ENCODE measurements around the gene SATB1.

SATB1 gene

DNA sequence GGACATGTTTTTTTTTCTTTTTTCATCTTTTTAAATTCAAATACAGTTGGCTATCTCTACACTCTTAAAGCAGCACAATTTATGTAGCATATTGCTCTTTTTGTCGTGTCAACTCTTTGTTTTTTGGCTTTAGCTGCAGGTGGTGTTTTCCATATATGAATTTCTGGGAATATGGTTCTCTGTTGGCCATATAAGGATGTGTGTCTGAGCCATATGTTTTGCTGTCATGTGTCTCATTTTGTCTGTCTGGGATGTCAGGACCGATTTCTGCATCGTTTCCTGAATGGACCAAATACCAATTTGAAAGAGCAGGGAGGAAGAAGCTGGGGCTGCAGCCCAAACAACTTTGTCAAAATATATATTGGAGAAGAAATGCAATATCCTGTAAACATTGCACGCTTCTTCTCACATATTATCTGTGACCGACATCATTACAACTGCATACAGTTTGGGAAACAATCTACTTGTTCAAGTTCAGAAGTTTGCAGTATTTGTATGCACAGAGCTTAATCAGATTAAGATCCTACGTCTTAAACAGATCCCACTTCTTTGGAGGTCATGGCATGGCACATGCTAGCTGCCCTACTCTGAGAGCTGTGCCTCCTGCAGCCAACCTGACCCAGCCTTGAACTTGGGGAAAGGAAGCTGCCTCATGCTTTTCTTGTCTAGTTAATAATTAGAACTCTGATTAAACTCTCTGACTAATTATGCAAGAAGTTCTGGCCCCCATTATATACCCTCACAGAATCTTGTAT, 4.0 kb upstream of the SATB1 start:
- DNase-seq = no peak

DNA sequence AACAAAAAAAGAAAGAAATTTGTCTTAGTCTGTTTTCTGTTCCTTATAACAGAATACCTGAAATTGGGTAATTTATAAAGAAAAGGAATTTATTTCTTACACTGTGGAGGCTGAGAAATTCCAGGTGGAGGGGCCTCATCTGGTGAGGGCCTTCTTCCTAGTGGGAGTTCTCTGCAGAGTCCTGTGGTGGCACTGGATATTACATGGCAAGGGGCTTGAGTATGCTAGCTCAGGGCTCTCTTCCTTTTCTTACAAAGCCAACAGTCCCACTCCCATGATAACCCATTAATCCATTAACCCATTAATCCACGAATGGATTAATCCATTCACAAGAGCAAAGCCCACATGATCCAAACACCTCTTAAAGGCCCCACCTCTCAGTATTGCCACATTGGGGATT, 2.9 kb upstream of the SATB1 start:
- DNase-seq = no peak

DNA sequence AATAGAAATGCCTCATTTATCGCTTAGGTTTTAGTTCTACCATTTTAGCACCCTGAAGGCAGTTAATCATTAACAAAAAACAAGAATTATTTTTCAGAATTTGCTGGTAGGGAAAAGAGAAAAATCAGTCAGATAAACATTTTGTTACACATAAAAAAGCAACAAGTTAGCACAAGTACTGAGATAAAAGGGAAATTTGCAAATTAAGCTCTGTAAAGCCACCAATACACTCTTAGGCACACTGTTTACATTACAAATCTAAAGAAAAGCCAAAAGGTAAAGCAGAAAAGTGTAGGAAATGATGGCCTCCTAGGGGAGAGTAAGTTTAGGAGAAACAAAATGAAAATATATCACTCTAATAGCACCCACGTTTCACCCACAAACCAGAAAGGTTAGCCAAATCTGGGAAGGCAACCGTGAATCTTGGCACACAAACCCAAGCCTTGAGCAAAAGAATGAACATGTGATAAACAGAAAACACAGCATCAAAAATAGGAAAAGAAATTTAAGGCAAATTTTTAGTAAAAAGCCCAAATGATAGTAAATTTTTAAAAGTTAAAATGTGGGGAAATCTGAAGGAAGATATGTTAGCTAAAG, 1.6 kb upstream of the SATB1 start:
- no peak for DNase-seq

DNA sequence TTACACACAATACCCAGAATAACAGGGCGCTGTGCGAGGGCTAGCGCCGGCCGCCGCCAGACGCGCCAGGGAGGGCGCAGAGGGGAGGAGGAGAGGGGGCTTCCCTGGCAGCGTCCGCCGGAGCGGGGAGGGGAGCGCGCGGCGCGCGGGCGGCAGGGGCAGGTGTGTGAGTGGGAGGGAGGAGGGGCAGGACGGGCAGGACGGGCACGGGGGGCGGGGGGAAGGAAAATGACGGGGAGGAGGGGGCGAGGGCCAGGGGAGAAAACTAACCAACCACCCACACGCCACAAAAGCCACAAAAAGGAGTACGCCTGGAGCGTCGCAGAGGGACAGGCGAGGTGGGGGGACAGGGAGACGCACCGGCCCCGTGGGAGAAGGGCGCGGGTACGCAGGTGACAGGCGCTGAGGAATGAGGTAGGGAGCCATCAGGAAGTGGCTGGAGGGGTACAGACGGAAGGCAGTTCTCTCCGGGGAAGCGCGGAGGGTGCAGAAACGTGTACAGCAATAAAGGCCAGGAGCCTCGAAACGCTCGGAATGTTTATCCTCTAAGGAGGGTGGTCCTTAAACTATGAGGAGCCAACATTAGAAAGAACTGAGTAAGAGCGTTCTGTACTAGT, 610 bp upstream of the SATB1 start:
- peak; percentile 49 for DNase-seq

DNA sequence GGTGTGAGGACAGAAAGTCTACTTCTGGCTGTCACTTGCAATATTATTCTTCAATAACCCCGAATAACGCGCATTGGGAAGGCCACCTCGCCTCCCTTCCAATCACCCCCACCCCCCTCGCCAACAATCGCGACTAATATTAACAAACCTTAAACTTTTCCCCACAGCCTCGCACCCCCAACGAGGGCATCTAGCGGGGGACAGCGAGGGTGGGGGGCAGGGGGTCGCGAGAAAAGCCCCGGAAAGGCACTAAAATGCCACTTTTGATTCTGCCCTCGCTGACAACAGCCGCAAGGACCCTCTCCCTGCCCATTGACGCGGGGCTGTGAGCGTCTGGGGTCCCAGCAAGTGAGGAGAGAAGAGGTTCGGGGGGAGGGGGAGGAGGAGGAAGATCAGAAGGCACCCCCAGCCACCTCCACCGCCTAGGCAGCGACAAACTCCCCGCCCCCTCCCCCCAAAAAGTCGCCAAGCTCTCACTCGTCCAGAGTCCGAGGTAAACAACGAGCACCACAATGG, 868 bp downstream of the SATB1 start:
- DNase-seq = no peak

DNA sequence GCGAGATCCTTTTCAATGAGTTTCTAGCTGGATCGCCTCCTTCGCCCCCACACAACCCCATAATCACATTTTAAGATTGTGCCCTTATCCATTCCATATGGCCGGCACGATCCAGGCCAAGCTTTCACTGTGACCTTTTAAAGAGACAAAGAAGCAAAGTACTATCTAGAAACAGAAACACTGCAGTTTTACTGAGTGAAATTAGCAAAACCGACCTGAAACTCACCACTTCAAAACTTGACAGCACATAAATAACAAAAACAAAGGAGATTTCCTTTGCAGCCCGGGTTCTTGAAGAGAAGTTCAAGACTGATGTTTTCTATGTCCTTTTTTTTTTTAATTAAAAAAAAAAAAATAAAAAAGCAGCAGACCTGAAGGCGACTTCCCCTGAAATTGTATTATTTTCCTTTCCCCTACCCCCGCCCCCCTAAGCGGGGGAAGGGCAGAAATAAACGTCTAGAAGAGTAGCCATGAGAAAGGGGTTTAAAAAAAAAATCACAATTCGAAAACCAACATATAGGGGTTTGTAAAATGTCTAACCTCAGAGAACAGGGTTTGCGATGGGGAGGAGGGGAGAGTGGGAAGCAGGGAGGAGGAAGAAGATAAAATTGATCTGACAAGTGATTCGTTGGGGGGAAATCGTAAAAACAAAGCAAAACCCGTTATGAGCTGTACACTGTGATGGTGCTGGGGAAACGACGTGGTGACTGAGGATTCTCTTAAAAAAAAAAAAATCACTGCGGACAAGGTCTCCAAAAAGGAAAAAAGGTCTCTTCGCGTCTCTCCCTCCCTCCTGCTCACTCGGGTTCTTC, 1.5 kb downstream of the SATB1 start:
- DNase-seq = no peak

DNA sequence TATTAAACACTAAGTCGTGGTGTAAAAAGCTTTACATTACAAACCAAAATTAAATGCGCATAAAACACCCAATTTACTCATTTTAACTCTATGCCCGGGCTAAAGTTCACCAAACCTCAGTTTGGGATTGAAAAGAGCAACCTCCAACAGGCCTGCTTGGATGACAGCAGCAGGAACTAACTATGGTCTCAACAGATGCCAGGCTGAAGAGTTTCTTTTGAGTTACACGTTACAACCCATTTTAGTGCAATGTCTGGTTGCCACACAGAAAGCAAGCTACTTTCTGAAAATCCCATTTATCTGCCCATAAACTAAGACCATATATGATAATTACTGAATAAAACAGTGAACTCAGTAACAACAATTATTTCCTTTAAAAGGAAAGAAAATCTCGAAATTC, 2.2 kb downstream of the SATB1 start:
- DNase-seq = no peak

DNA sequence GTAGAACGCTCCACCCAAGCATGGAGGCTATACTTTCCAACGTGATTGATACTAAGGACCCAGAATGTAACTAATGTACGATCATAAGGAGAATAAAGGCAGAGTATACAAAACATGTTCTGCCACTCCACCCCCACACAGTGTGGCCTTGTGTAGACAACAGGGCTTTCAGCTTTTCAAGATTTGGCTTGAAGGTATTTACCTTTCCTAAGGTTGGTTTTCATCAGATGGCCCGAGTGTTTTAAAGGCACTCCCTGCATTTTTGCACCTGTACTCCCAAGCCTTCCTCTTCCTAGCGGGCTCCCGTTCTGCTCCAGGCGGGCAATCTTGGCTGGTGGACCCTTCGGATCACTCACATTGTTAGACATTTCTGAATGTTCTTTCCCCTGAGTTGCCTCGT, 4.6 kb downstream of the SATB1 start:
- no peak for DNase-seq

DNA sequence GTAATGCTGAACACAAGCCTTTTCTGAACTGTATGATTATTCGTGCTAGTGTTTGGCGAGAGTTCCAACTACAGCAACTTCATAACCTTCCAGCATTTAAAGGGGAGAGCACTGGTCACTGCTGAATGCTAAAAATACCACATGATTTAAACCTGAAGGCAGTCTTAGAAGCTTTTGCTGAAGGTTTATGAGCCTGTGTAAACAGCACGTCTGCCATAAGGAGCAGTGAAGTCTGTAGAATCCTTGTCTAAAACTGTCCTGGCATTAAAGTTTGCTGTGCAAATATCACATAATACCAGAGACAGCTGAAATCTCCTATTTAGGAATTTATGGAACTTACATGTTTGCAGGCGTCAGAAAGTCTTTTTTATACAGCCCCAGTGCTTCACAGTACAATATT, 5.9 kb downstream of the SATB1 start:
- no peak for DNase-seq

DNA sequence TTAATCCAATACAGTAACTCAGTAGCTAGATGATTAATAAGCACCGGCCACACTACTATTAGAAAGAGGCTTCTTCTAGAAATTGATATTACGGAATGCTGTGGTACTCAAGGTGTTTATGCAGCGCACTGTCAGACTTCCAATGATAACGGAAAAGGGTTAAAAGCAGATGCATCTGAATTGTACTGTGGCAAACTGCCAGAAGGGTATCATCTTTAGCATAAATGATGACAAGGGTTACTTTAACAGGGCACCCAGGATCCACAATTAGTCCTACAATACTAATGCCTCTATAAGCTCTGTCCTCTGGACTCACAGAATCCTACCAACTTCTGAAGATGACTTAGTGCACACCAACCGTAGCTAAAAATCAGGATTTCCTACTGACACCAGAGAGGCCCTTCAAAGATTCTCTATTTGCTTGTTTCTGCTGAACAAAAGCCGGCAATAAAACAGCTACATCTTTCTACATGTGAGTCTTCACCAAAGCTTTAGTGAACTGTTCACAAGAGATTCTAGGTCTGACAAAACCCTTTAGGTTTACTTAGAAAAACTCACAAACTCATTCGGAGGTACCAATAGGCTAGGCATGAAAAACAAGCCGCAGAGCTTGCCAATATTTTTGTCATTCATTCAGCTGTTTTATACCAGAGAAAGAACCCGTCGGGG, 7.1 kb downstream of the SATB1 start:
- no peak for DNase-seq

DNA sequence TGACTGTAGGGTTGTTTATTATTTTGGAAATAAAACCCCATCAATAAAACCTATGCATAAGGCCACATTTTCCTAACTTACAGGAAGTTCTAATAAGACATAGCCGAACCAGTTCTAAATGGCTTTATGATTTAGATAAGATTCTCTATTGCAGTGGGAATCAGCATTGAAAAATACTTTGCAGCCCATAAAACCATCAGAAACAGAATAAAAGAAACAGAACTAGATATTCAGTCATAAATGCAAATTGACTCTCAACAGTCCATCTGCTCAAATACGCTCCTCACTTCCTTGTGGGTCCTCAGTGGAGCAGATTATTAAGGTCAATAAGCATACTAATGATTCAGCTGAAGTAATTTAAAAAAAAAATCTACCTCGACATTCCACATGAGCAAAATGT, 8.8 kb downstream of the SATB1 start:
- no peak for DNase-seq

DNA sequence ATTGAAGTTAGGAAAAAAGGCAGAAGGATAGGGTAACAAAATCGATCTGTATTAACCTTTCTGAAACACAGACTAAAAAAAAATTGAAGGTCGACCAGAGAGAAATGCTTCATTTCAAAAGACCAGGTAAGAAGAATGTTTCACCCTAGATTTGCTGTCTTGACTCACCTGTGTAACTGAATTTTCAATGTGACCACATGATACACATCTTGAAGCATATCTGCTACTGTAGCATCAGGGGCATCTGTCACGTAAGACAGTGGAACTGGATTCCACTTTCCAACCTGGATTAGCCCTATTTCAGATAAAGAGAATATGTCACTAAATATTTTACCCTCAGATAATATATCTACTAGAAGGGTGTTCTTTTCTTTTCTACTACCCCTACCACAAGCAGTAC, 9.3 kb downstream of the SATB1 start:
- DNase-seq = no peak

DNA sequence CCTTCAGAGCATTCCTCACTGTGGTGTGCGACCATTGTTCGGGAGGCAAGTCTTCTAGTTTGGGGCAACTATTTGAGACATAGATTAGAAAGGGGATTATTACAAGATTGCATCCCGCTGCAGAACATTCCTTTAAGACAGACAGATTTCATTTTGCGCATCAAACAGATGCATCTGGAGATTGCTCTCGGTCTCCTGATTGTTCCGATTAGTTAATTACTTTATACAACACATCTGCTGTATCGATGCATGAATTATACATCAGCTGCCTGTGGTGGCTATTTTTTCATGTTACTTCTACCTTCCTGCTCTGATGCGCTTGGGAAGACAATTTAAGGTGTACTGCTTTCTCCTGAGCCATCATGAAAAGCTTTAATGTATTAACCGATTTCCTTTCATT, 10.0 kb downstream of the SATB1 start:
- DNase-seq = no peak

DNA sequence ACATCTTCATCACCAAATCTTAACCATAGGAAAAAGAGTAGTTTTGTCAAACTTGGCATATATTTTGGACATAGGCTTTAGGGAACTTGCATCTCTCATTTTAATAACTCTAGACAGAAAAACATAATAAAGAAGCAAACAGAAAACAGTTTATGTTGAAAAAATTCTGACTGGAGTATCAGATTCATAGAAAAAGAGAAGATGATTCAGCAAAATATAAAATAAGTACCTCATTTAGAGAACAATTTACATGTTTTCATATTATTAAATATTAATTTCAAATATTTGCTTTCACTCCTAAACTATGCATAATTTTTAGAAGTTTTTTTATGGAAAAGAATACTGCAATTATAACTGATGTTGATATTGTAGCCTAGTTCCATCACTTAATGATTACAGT, 12.5 kb downstream of the SATB1 start:
- no peak for DNase-seq

DNA sequence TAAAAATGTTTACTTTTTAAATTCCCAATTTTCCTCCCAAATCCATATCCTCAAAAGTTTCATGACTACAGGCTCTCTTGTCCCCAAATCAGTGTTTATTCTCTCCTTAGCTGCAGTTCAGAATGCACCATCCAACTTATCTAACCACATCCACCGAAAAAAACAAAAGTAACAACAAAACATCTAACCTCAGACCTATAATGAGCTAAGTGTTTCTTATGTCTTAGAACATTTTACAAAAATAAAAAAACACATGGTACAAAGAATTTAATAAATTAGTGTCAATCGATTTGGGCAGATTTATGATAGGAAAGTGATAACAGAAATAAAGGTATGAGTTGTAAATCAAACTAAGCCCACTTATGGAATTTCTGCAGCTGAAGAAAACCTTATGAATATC, 13.6 kb downstream of the SATB1 start:
- no peak for DNase-seq

DNA sequence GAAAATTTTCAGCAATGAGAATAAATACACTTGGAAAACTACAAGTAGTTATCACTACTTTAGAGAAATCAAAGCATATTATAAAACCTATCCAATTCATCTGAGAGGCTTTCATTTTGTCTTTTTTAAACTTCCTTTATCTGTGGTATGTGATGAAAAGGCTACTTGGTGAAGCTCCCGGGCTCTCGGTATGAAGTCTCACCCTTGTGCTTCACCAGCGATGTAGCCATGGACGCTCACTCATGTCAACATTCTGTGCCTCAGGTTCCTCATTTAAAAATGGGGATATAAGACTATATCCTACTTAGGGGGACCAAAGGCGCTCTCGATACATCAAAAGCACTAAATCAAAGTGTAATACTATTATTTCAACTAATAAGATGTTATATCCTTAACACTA, 14.9 kb downstream of the SATB1 start:
- DNase-seq = no peak

DNA sequence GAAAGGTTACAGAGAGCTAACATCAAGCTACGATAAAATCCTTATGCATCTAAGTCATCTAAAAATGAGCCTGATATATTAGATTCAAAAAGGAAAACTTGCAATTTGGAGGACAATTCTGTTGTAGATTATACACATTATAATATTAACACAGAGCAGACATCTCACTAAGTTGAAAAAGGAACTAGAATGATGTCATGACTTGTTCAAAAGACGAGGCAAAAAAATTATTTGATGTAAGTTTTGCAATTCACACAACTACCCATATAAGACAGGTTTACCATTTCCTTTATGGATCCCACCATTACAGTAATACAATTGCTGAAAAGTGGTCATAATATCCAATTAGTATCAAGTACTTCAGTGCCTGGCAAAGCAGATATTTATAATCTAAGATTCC, 15.9 kb downstream of the SATB1 start:
- no peak for DNase-seq

DNA sequence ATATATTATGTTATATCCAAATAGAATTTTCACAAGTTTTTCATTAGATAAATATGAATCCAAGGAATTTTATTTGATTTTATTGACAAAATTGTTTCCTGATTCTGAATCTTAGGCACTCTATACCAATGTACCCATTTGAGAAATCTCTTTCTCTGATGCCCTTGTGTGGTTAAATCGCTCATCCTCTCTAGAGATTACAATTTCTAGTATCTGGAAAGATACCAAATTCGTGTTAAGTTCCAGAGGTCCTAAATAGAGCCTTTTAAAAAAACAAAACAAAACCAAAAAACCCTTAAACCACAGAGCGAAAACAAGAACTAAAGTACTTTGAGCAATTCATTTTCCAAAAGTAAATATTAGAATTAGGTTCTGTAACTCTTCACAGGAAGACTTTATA, 20.0 kb downstream of the SATB1 start:
- no peak for DNase-seq

DNA sequence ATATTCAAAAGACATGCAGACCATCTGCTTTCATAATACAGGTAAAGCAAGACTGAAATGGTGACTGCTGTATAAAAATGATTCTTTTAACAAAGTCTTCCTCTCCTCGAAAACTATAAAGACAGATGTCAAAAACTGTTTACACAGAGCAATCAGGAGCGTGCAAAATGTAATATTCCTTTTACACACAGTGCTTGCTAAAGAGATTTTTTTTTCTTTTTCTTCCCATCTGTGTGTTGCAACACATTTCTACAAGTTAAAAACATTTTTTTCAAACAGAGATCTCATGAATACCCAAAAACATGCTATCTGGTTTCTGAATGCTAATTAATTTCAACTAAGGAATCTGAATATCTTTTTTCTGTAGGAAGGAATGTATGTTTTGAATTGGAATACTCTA, 22.1 kb downstream of the SATB1 start:
- DNase-seq = no peak

DNA sequence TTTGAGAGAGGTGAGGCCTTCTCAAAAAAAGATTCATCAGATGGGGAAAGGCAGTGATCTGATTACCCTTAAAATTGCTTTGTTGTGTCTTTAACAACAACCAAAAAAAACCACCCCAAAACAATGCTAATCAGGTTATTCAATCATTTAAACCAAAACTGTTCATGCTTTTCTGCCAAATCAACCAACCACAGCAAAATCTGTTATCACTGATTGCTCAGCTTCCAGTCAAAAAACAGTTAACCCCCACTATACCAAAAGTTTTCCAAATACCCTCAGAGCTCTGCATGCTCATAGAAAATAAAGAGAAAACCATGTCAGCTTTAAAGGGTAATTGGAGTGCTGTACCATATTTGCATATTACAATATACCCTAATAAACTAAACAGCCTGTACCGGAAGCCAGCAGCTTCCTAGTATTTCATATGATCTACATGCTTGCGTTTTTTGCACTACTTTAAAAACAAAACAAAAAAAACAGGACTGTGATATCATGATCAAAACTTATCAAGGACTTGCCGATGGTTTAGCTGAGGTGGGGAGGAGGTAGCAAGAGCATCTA, 22.8 kb downstream of the SATB1 start:
- no peak for DNase-seq

DNA sequence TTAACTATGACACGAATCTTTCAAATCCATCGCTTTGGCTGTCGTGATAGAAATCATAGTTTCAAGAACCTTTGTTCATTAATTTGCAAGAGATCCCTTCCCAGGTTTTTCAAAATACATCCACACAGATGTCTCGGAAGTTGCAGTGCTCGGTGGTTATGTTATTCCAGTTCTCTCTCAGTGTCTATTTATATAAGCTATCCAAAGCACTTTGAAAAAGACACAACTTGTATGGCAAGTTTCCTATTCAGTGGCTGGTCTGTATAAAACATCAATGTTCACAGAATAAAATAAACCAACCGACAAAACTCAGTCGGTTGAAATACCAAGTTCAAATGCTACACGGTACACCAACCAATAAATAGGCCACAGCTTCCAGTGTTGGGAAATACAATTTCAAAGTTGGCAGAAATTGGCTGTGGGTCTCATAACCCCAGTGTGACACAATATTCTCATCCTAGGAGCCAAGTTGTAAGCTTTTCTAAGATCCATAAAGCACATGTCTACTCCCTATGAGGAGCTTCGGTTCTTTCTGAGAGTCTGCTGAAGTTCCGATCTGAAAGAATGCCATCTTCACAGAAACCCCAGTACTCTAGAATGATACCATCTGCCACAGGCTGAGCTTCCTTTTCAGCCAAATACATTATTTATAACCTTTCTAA, 23.7 kb downstream of the SATB1 start:
- DNase-seq = no peak

DNA sequence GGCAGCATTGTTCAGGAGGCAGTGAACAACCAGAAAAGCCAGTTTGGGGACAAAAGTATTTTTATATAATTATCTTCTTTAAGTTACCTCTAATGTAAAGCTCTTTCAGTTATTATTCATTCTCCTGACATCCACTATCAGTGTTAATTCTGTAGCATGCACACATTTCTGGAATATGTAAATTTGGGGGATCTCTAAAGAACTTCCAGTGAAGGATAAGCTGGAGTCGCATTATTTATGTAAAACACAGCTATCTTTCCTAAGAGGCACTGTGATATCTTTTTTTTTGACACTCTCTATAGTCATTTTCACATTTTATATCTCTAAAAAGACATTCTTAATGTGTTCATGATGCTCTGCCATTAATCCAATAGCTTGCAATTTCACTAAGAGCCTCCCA, 26.7 kb downstream of the SATB1 start:
- DNase-seq = no peak

Measured in activated effector memory CD4-positive, alpha-beta T cell treated with Interleukin-2 at 50 U/mL for 16 hours (primary cell).